ENCODE results near the gene RTL10. TPM values are rescaled to one million over a fixed set of nuclear protein-coding genes. Genes with fewer than 3 reads are reported as not detected.

Gene RTL10
- total and polyA plus RNA-seq, 2 donors (not counting 1 experiment from before 2014, with no cell fraction given): 6.4 to 15.2 TPM

- ATAC-seq (ENCODE audit: low read depth): no peak
- CTCF ChIA-PET: no interaction called here
- intact Hi-C loops (cut with micrococcal nuclease): no loop called here
- Histone ChIP-seq H3K27me3 (replicated peaks in 1 of 4; ENCODE audit: control extremely low read depth in 1 of 4, control insufficient read depth in 3 of 4, insufficient read depth in 4 of 4, low read length in 3 of 4) (no peaks in the 10 kb centered on the region), H3K4me3 (ENCODE audit: control extremely low read depth in 1 of 5, extremely low read depth in 1 of 5, insufficient read depth in 1 of 5, low read depth in 2 of 5, low read length in 4 of 5) (no peak overlapping the region), H3K36me3 (replicated peaks in 1 of 2; ENCODE audit: control extremely low read depth in 1 of 2, control insufficient read depth in 1 of 2, extremely low read depth in 1 of 2, insufficient read depth in 2 of 2, low read length in 1 of 2) (no peaks in the 10 kb centered on the region), H3K79me2 (ENCODE audit: control insufficient read depth, insufficient read depth, low read length) (peaks cover 3% of the 10 kb centered on the region), H3K4me1 (ENCODE audit: control insufficient read depth in 2 of 2, insufficient read depth in 2 of 2, low read length in 2 of 2) (no peaks in the 10 kb centered on the region), H2AFZ (ENCODE audit: insufficient read depth, low read depth, low read length, poor library complexity, severe bottlenecking) (no peak overlapping the region), H4K20me1 (ENCODE audit: control insufficient read depth, insufficient read depth, low read length, poor library complexity, severe bottlenecking) (no peaks in the 10 kb centered on the region), H3K4me2 (replicated peaks; ENCODE audit: low read depth, low read length, poor library complexity, severe bottlenecking) (no peak overlapping the region), H3K9ac (ENCODE audit: low read length) (no peak overlapping the region), H3K9me3 (ENCODE audit: control extremely low read depth in 1 of 3, control insufficient read depth in 2 of 3, insufficient read depth in 1 of 3, low read length in 2 of 3) (no peaks in the 10 kb centered on the region), H3K27ac (ENCODE audit: low read length in 2 of 2) (no peak overlapping the region)
- Mint-ChIP-seq H3K9me3 (ENCODE audit: insufficient read depth) (no peaks in the 10 kb centered on the region), H3K27ac (no peak overlapping the region), H3K4me1 (no peaks in the 10 kb centered on the region), H3K27me3 (no peaks in the 10 kb centered on the region), H3K4me3 (no peak overlapping the region)
- TF ChIP-seq, protein P1, sequence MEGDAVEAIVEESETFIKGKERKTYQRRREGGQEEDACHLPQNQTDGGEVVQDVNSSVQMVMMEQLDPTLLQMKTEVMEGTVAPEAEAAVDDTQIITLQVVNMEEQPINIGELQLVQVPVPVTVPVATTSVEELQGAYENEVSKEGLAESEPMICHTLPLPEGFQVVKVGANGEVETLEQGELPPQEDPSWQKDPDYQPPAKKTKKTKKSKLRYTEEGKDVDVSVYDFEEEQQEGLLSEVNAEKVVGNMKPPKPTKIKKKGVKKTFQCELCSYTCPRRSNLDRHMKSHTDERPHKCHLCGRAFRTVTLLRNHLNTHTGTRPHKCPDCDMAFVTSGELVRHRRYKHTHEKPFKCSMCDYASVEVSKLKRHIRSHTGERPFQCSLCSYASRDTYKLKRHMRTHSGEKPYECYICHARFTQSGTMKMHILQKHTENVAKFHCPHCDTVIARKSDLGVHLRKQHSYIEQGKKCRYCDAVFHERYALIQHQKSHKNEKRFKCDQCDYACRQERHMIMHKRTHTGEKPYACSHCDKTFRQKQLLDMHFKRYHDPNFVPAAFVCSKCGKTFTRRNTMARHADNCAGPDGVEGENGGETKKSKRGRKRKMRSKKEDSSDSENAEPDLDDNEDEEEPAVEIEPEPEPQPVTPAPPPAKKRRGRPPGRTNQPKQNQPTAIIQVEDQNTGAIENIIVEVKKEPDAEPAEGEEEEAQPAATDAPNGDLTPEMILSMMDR (IDR thresholded peaks at IDR 0.05): no peak
- no peak for TF ChIP-seq EZH2 (IDR thresholded peaks at IDR 0.05; ENCODE audit: borderline replicate concordance, insufficient read depth, low read depth, low read length, poor library complexity, severe bottlenecking)
- WGBS (ENCODE audit: insufficient coverage): 97% methylated on average over 18 of the region's 23 CpGs
- DNase-seq: no peak
- POLR2A ChIA-PET: no interaction called here
Measured at GRCh38 chr22:19868773-19869471, 14.2 kb upstream of the RTL10 start.

GRCh38 chr22:19868333-19868732 lies 13.7 kb upstream of the RTL10 start:
- H4K20me1 ChIP-seq (ENCODE audit: control insufficient read depth, insufficient read depth, low read length, poor library complexity, severe bottlenecking): no peaks in the 10 kb centered on the region
- no peaks in the 10 kb centered on the region for H3K27me3 ChIP-seq (replicated peaks in 1 of 4; ENCODE audit: control extremely low read depth in 1 of 4, control insufficient read depth in 3 of 4, insufficient read depth in 4 of 4, low read length in 3 of 4)
- Mint-ChIP-seq H3K27ac (no peak overlapping the region), H3K9me3 (ENCODE audit: insufficient read depth) (no peaks in the 10 kb centered on the region), H3K27me3 (no peaks in the 10 kb centered on the region), H3K4me3 (no peak overlapping the region), H3K4me1 (no peaks in the 10 kb centered on the region)
- H3K4me3 ChIP-seq (ENCODE audit: control extremely low read depth in 1 of 5, extremely low read depth in 1 of 5, insufficient read depth in 1 of 5, low read depth in 2 of 5, low read length in 4 of 5): no peak overlapping the region
- TF ChIP-seq EZH2 (IDR thresholded peaks at IDR 0.05; ENCODE audit: borderline replicate concordance, insufficient read depth, low read depth, low read length, poor library complexity, severe bottlenecking): no peak
- TF ChIP-seq, protein P1 (IDR thresholded peaks at IDR 0.05): no peak
- WGBS (ENCODE audit: insufficient coverage): 97% methylated on average over 3 of the region's 3 CpGs
- intact Hi-C loops (cut with micrococcal nuclease): no loop called here
- CTCF ChIA-PET: no interaction called here
- H3K27ac ChIP-seq (ENCODE audit: low read length in 2 of 2): no peak overlapping the region
- DNase-seq (no peak), ATAC-seq (ENCODE audit: low read depth) (no peak)
- H2AFZ ChIP-seq (ENCODE audit: insufficient read depth, low read depth, low read length, poor library complexity, severe bottlenecking): no peak overlapping the region
- H3K36me3 ChIP-seq (replicated peaks in 1 of 2; ENCODE audit: control extremely low read depth in 1 of 2, control insufficient read depth in 1 of 2, extremely low read depth in 1 of 2, insufficient read depth in 2 of 2, low read length in 1 of 2): no peaks in the 10 kb centered on the region
- POLR2A ChIA-PET: no interaction called here
- H3K9ac ChIP-seq (ENCODE audit: low read length): no peak overlapping the region
- peaks cover 3% of the 10 kb centered on the region for H3K79me2 ChIP-seq (ENCODE audit: control insufficient read depth, insufficient read depth, low read length)
- H3K4me1 ChIP-seq (ENCODE audit: control insufficient read depth in 2 of 2, insufficient read depth in 2 of 2, low read length in 2 of 2): no peaks in the 10 kb centered on the region
- H3K9me3 ChIP-seq (ENCODE audit: control extremely low read depth in 1 of 3, control insufficient read depth in 2 of 3, insufficient read depth in 1 of 3, low read length in 2 of 3): no peaks in the 10 kb centered on the region
- H3K4me2 ChIP-seq (replicated peaks; ENCODE audit: low read depth, low read length, poor library complexity, severe bottlenecking): no peak overlapping the region

Data from B cell (primary cell).